GM12878 (cell line): ENCODE data around the gene KIAA1143.

Experiments
- CBX3 ChIP-seq: fragments of 200-600 bp; sonication (generic); IDR thresholded peaks from 2 replicates; pipeline ENCODE4 v1.6.1; 2016; ENCODE audit warnings: low read depth, borderline replicate concordance
- CTCF ChIP-seq, 3 experiments: IDR thresholded peaks in 2 of 3; conservative IDR thresholded peaks in 1 of 3; 2 replicates each; pipeline ENCODE4 v1.5.1; 2011; ENCODE audit warnings: low read depth in 3 of 3, low read length in 3 of 3, mild to moderate bottlenecking in 3 of 3, control low read depth in 2 of 3, moderate library complexity in 2 of 3, inconsistent platforms in 1 of 3, mixed read lengths in 1 of 3; ENCODE audit not compliant: control insufficient read depth in 2 of 3, insufficient read depth in 1 of 3; ENCODE audit errors: extremely low read depth in 1 of 3
- LARP7 ChIP-seq: fragments of 450-650 bp; IDR thresholded peaks from 2 replicates; pipeline ENCODE4 v1.6.1; 2017; ENCODE audit warnings: mild to moderate bottlenecking
- POLR2A ChIP-seq: IDR thresholded peaks from 2 replicates; pipeline ENCODE4 v1.6.1; 2011; ENCODE audit warnings: low read depth, mild to moderate bottlenecking, low read length
- RFX5 ChIP-seq: IDR thresholded peaks from 2 replicates; pipeline ENCODE4 v1.6.1; 2011; ENCODE audit warnings: low read depth, low read length, improper control_type of control experiment
- SMAD1 ChIP-seq: fragments of 450-650 bp; IDR thresholded peaks from 2 replicates; pipeline ENCODE4 v1.6.1; 2018; ENCODE audit warnings: mild to moderate bottlenecking, low read depth; ENCODE audit not compliant: partially characterized antibody
- ZZZ3 ChIP-seq: IDR thresholded peaks from 2 replicates; pipeline ENCODE4 v1.6.1; 2011; ENCODE audit warnings: low read depth; ENCODE audit not compliant: control insufficient read depth, insufficient read length

- TF ChIP-seq LARP7 = no peak
- TF ChIP-seq SMAD1 = no peak
- no peak for TF ChIP-seq CTCF (IDR thresholded peaks at IDR 0.05 in 2 of 3, conservative IDR thresholded peaks at IDR 0.05 in 1 of 3; ENCODE audit: control insufficient read depth in 2 of 3, extremely low read depth in 1 of 3, insufficient read depth in 1 of 3, low read depth in 3 of 3, low read length in 3 of 3)
- TF ChIP-seq POLR2A = no peak
- TF ChIP-seq RFX5 = no peak
- TF ChIP-seq CBX3 = no peak
- no peak for TF ChIP-seq ZZZ3
Observed at GRCh38 chr3:44721231-44722102, 40.0 kb downstream of the KIAA1143 start.
